HG02884 (cell line): ENCODE measurements around the gene ATP5ME.
A peak's percentile ranks its signal among the peaks of the same experiment; 100 is the strongest.
"Not testable (repeated sequence)": the region's sequence is repeated elsewhere in the genome, so short reads cannot be mapped to it uniquely, and the experiment has no call there.

Experiments used
- ATAC-seq: cut with Tn5 transposase; IDR thresholded peaks from one replicate; pipeline ENCODE4 v1.9.1; 2021; ENCODE audit warnings: mild to moderate bottlenecking, moderate library complexity; ENCODE audit not compliant: unreplicated experiment

Gene ATP5ME, protein sequence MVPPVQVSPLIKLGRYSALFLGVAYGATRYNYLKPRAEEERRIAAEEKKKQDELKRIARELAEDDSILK

DNA sequence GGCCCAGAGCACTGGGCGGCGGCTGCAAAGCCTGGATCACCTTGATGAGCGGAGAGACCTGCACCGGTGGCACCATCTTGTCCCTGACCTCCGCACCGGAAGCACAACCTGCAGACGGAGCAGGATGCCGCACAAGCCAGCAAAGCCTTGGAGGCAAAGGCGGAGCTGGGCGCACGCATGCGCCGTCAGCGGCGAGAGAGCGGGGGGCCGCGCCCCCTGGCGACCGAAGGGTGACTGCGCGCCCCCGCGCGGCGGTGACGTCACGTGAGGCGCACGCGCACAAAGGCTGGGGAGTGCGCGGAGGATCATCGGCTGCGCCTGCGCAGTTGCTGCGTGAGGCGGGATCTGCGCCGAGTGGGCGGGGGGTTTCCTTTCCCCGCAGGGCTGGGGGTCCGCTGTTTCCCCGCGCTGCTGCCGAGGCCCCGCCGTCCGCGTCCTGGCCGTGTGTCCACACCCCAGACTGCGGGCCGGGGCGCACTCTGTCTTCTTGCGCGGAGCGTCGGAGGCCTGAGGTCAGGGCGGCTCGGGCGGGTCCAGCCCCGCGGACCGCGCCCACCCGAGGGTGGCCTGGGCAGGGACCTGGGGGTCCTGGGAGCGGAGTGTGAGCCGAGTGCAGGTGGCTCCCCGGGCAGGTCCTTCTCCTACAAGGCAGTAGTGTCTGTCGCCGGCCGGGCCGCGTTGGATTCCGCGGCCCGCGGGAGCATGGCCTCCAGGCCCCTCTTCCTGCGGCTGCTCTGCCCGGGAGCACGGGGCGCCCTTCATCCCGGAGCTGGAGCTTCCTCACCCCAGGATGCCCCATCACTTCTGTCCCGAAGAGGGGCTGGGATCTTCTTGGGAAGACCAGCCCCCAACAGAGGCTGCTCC lies at the start of gene ATP5ME, which contains the start of gene MYL5:
Gene ATP5ME (minus strand): TSS at position 105 of the 864 bp plus-strand sequence. CDS start 29 bp downstream, at position 76.
Gene MYL5 (plus strand): TSS at position 371 of the 864 bp plus-strand sequence. CDS start 3,485 bp downstream, outside the sequence.
- peak; percentile 67 for ATAC-seq

DNA sequence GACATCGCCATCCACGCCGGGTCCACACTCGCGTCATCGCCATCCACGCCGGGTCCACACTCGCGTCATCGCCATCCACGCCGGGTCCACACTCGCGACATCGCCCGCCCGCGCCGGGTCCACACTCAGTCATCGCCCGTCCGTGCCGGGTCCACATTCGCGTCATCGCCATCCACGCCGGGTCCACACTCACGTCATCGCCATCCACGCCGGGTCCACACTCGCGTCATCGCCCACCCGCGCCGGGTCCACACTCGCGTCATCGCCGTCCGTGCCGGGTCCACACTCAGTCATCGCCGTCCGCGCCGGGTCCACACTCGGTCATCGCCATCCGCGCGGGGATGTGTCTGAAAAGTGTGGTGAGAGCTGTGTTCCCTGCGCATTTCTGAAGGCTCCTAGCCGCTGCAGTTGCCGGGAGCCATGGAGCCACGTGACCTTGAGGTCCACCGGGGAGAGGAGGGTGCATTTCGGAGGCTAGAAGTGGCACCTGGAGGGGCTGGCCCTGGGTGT lies 48.8 kb upstream of the ATP5ME start:
- ATAC-seq, result no peak

DNA sequence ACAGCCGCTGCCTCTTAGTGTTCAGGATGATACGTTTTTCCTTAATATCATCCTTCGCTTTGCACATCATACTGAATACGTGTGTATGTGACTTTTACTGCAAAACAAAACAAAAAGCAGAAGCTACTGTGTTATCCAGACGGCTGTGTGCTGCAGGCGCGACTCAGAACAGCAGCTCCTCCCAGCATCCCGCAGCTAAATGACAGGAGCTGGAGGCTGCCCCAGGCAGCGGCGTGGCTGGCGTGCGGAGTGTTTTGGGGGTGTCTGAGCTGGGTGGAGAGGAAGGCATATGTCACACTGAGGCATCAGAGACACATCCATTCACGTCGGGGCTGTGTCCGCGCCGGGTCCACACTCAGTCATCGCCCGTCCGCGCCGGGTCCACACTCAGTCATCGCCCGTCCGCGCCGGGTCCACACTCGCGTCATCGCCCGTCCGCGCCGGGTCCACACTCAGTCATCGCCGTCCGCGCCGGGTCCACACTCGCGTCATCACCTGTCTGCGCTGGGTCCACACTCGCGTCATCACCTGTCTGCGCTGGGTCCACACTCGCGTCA lies 48.2 kb upstream of the ATP5ME start:
- ATAC-seq, result no peak

DNA sequence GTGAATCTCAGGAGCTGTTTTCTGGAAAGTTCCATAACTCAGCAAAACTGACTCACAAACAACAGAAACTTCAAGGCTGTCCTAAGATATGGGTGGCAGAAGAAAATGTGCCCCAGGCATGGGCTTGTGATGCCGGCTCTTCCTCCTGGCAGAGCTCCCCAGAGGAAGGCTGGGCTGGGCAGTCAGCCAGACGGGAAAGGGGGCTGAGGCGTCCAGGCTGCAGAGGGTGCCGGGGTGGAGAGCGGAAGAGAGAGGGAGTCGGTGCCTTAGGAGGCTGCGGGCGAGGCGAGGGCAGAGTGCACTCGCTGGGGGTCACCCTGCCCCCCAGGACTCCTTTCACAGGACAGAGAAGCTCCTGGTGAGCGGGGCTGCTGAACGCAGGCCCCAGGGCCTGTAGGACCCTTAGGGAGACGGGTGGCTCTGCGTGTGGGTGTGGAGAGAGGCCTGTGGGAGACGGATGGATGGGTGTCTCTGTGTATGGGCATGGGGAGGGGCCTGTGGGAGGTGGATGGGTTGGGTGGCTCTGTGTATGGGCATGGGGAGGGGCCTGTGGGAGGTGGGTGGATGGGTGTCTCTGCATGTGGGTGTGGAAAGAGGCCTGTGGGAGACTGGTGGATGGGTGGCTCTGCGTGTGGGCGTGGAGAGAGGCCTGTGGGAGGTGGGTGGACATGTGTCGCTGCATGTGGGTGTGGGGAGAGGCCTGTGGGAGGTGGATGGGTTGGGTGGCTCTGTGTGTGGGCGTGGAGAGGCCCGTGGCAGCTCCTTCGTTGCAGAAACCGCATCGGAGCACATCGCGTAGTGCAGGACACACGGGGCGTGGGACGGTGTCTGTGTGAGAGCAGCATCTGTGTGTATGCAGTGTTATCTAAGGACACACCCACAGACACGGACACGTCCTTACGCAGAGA lies 47.4 kb upstream of the ATP5ME start:
- ATAC-seq, result no peak

DNA sequence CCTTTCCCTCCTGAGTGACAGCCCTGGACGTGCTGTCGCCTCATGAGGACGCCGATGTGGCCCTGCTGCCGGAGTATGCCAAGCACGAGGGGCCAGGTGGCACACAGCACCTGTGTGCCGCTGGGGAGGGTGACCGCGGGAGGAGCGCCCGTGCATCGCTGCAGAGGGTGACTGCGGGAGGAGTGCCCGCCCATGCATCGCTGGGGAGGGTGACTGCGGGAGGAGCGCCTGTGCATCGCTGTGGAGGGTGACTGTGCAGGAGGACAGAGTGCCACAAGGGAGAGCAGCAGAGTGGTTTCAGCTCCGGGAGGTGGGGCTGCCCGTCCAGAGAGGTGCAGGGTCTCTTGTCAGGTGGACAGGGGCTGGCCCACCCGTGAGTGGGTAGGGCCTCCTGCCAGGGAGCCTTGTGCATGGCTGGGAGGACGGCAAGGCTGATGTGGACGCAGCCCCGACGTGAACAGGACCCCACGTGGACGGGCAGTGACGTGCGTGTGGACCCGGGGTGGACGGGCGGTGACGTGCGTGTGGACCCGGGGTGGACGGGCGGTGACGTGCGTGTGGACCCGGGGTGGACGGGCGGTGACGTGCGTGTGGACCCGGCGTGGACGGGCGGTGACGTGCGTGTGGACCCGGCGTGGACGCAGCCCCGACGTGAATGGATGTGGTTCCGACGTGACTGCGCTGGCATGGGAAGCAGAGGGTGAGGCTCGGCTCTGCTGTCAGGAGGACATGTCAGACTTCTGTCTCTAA lies 46.2 kb upstream of the ATP5ME start:
- no peak for ATAC-seq

DNA sequence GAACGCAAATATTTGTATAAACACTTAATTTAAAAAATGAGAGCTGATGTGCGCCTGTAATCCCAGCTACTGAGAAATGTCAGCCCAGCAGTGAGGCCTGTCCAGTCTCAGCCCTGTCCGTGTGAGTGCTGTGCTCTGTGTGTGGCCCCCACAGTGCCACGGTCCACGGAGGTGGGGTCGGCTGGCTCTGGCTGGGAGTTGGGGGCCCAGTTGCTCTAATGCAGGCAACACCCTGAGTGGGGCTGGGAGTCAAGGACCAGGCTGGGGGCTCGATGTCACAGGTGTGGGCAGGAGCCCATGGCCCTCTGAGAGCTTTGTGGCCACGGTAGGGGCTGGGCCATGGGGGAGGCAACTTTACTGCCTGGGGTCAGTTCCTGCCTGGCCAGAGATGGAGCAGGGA lies 44.4 kb upstream of the ATP5ME start:
- ATAC-seq, result no peak

DNA sequence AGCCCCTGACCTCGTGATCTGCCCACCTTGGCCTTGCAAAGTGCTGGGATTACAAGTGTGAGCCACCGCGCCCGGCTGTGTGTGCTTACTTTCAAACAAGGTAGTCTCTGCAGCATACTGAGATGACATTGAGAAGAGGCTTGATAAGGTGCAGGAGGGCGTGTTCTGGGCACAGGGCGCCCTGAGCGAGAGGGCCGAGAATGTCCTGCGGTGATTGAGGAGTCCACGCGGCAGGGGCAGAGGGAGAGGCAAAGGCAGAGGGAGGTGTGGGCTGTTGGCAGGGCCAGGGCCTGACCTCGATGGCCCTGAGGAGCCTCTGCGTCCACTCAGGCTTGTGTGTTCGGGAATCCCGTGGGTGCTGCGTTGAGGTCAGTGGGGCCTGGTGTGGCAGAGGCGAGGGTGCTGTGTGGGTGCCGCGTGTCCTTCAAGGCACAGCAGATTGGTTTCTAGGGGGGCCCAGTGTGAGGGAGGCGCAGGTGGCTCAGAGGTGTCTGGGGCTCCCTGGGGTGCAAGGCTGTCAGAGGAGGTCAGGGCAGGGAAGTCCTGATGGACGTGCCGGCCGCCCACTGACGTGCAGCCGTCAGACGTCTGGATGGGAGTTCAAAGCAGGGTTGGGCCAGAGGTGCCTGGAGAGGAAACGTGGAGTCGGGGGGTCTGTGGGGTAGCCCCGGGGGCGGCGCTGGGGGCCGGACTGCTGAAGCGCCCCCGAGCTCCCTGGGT lies 43.7 kb upstream of the ATP5ME start:
- ATAC-seq, result no peak

DNA sequence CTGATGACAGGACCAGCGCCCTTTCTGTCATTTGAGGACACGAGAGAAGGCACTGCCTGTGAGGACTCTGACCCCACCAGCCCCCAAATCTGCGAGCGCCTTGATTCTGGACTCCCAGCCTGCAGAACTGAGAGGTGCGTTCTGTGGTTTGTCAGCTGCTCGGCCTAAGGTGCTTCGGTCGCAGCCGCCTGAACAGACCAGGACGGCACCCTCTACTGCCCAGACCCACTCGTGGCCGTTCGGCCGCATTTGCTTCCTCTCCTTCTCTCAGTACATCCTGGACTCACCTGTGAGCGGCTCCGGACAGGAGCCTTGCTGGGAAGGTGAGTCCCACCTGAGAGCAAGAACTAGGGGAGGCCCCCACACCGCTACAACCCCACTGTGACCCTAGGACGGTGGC lies 40.0 kb upstream of the ATP5ME start:
- ATAC-seq, result no peak

DNA sequence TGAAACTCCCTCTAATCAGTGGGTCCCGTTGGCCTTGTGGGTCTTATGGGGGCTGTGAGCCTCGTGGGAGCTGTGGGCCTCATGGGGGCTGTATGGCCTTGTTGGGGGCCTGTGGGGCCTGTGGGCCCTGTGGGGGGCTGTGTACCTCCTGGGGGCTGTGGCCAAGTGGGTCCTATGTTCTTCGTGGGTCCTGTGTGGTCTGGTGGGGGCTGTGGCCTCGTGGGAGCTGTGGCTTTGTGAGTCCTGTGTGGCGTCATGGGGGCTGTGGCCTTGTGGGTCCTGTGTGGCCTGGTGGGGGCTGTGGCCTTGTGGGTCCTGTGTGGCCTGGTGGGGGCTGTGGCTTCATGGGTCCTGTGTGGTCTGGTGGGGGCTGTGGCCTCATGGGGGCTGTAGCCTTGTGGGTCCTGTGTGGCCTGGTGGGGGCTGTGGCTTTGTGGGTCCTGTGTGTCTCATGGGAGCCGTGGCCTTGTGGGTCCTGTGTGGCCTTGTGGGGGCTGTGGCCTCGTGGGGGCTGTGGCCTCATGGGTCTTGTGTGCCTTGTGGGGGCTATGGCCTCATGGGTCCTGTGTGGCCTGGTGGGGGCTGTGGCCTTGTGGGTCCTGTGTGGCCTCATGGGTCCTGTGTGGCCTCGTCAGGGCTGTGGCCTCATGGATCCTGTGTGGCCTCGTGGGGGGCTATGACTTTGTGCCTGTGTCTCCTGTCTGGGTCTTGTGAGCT lies 39.0 kb upstream of the ATP5ME start:
- no peak for ATAC-seq

DNA sequence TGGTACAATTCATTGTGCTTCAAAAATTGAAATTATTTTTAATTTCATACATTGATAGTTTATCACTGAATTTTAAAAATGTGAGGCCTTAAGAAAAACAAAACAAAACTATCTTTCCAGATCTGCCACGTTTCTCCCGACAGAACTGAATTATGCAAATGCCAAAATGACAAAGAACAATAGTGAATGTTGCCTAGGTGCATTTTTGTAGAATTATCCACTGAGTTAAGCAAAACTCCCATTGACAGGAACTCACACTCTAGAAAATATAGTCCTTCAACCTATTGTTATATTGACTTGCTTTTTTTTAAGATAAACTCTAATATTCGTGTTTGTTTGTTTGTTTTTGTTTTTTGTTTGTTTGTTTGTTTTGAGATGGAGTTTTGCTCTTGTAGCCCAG lies 38.0 kb upstream of the ATP5ME start:
- ATAC-seq, result no peak

DNA sequence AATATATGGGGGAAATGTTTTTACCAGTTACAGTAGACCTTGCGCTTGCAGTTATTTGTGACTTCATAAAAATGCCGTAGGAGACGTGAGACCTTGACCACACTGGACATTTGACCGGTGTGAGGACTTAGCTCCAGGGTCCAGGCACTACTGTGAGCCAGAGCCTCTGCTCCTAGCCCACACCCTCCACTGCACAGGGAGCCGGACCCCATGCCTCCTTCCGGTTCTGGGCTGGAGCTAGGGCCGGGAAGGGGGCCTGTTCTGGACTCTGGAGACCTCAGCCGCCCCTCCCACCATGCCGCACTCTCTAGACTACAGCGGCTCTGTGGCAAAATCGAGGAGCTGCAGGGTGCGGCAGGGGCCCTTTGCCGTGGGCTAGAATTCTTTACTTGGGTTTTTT lies 36.8 kb upstream of the ATP5ME start:
- no peak for ATAC-seq

DNA sequence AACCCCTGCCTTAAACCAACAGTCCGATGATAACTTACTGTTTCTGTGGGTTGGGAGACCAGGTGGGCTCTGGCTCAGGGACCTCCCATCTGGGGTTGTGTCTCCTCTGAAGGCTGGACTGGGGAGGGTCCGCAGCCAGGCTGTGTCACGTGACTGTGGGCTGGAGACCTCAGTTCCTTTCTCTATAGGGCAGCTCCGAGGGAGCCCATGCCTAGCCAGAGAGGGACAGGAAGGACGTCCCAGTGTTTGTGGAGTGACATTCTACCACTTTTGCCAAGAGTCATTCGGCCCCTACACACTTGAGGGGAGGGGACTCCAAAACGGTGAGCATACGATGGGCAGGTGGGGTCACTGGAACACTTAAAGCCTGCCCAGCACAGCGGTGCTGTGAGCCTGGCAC lies 36.0 kb upstream of the ATP5ME start:
- ATAC-seq, result no peak

DNA sequence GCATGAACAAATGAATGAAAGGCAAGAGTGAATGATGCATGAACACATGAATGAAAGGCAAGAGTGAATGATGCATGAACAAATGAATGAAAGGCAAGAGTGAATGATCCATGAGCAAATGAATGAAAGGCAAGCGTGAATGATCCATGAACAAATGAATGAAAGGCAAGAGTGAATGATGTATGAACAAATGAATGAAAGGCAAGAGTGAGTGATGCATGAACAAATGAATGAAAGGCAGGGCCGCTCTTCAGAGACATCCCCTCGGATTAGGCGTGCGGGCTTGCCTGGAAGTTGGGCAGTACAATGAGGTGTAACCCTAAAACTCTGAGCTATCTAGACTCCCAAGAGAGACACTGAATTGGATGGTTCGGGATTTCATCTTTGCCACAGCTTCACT lies 35.3 kb upstream of the ATP5ME start:
- ATAC-seq, result no peak

DNA sequence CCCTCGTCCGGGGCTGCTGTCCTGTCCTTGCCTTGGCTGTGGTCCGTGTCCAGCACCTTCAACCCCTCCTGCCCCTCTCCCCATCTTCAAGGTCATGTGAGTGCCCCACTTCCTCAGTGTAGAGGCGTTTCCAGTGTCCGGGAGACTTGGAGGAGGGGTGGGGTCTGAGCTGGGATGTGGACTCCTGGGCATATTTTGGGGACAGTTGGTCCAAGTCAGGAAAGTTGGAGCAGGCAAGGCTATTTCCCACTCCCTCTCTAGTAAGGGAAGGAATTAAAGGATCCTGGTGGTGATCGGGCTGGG lies 34.5 kb upstream of the ATP5ME start:
- no peak for ATAC-seq

DNA sequence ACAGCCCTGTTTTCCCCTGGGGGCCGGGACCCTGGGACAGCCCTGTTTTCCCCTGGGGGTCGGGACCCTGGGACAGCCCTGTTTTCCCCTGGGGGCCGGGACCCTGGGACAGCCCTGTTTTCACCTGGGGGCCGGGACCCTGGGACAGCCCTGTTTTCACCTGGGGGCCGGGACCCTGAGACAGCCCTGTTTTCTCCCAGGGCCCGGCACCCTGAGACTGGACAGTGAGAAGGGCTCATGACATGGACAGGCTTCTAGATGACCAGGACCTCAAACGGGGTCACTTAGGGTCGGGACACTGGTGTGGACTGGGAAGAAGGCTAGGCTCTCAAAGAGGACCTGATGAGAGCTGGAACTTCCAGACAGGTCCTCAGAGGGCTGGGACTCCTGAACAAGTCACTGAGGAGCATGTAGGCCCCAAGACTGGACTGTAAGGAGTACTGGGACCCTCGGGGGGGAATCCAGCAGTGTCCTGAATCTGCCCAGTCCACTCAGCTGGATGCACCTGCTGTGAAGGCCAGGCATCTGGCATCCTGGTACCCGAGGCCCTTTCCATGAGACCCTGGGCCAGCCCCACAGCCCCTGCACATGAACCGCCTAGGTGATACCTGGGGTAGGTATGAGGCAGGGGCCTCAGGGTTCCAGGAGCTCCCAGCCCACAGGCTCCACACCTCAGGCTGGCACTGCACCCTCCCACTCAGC lies 34.0 kb upstream of the ATP5ME start:
- ATAC-seq, result no peak

DNA sequence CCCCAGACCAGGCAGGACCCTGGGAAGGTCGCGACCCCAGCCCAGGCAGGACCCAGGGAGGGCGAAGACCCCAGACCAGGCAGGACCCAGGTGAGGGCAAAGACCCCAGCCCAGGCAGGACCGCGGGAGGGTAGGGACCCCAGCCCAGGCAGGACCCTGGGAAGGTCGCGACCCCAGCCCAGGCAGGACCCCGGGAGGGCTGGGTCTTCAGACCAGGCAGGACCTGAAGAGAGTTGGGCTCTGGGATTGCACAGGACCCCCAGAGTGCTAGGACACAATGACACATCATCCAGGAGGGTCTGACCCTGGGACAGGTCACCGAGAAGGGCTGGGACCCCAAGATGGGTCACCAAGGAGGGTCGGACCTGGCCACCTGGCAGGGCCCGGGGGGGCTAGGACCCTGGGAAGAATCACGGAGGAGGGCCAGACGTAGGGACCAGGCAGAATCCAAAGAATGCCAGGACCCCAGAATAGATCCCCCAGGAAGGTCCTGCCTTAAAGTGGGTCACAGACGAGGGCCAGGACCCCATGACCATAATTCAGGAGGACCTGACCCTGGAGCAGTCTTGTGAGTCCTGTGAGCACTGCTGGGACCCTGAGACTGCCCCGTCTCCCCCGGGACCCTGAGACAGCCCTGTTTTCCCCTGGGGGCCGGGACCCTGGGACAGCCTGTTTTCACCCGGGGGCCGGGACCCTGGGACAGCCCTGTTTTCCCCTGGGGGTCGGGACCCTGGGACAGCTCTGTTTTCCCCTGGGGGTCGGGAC lies 32.9 kb upstream of the ATP5ME start:
- no peak for ATAC-seq

DNA sequence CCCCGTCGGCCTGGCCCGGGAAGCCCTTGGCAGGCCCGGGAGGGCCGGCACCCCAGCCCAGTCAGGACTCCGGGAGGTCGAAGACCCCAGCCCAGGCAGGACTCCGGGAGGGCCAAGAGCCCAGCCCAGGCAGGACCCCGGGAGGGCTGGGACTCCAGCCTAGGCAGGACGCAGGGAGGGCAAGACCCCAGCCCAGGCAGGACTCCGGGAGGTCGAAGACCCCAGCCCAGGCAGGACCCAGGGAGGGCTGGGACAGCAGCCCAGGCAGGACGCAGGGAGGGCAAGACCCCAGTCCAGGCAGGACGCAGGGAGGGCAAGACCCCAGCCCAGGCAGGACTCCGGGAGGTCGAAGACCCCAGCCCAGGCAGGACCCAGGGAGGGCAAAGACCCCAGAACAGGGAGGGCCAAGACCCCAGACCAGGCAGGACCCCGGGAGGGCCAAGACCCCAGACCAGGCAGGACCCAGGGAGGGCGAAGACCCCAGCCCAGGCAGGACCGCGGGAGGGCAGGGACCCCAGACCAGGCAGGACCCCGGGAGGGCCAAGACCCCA lies 32.1 kb upstream of the ATP5ME start:
- ATAC-seq, result not testable (repeated sequence)
